HG03159 (cell line): ENCODE measurements around the gene NOS1AP.
A peak's percentile ranks its signal among the peaks of the same experiment; 100 is the strongest.
"Not testable (repeated sequence)": the region's sequence is repeated elsewhere in the genome, so short reads cannot be mapped to it uniquely, and the experiment has no call there.

ENCODE experiments used
- ATAC-seq: cut with Tn5 transposase; IDR thresholded peaks from one replicate; pipeline ENCODE4 v1.9.1; 2021; ENCODE audit warnings: mild to moderate bottlenecking, moderate library complexity; ENCODE audit not compliant: unreplicated experiment

NOS1AP gene

DNA sequence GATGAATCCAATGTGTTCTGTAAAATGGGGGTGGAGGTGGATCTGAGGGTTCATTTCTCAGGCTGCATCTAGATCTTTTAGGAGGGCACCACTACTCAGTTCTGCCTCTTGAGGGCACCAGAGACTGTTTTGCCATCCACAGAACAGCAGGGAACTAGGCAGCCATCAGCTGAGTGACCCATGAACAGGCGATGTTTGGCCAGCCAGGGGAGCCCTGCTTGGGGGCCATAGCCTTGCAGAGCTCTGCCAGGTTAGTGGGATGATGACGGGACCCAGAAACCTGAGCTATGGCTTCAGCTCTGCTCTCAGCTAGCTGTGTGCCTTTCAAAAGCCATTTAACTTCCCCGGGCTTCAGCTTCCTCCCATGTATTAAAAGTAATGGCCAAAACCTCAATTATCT, 13.4 kb upstream of the NOS1AP start:
- peak; percentile 74 for ATAC-seq

DNA sequence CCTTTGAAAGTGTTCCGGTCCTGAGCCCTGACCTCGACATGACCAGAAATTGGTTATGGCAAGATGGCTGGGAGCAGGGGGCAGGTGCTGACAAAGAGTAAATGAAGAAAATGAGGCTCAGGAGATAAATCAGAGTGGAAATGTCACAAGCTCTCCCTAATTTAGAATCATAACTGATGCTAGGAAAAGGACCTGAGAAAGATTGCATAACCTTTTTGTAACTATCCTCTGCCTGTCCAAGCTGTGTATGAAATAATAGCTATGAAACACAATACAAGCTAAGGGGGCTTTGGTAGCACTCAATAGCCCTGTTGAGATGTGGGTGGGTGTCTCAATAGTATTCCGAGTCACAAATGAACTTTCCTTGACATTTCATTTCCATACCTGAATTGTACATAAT, 12.9 kb upstream of the NOS1AP start:
- no peak for ATAC-seq

DNA sequence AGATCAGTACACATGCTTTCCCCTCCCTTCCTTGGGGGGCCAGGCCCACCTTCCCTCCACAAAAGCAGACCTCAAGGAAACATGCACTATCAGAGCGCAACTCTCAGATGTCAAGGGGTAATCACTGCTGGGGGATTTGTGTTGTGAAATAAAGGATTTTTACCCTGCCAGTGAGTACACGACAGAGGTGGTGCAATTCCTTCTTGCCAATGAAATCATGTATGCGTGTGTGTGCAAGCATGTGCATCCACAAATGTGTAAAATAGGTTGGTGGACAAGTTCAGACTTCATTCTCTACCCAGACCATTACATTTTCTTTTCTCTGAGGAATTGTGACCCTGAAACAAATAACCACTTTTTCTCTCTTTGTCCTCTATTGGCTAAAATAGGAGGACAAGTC, 9.8 kb upstream of the NOS1AP start:
- no peak for ATAC-seq

DNA sequence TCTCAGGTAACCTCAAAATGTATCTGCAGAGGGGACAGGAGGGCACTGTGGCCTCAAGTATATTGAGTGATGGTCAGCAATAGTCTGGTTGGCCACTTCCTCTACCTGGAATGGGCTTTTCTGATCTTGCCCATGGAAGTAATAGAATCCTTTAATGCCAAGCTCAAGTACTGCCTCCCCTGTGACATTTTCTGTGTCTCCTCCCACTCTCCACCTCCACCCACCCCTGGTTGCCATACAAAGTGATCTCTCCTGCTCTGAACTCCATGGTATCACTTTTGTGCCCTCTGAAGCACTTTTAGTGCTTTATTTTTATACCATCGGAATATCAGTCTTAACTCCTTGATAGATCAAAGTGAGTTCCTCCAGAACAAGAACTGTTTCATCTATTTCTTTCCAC, 9.2 kb upstream of the NOS1AP start:
- ATAC-seq, result no peak

DNA sequence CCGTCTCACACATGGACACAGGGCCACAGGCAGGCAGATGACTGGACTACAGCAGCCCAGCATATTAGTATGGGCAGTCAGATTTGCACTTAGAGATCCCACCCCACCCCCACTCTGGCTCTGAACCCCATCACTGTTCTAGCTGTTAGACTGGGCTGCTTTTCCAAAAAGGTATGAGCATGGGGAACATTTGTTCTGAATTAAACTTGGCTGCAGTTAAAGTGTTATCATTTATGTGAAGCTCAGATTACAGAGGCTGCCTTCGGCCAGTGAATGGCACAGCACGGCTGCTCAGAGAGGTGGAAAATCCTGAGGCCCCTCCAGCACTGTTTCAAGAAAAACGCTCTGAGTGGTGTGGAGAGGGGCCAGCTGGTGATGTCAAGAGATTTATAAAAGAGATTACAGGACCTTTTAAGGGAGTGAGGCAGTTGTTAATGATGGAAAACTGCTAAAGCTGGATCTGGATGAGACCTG, 6.9 kb upstream of the NOS1AP start:
- ATAC-seq, result no peak

DNA sequence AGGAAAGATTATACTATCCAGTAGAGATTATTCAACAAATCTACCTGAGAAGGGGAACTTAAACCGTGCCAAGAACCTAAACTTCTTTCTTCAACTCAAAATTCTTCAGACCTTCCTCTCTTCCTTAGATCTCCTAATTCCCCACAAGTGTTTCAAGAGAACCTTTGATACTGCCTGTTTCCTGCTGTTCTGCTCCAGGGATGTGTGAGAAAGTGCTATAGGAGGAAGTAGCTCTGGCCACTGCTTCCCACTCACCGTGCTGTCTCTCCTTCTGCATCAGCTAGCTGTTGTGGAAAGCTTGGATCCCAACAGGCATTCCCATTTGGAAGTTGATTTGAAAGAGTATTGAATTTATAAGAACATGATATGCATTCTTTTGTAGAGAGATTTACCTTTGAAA, 4.5 kb upstream of the NOS1AP start:
- no peak for ATAC-seq

DNA sequence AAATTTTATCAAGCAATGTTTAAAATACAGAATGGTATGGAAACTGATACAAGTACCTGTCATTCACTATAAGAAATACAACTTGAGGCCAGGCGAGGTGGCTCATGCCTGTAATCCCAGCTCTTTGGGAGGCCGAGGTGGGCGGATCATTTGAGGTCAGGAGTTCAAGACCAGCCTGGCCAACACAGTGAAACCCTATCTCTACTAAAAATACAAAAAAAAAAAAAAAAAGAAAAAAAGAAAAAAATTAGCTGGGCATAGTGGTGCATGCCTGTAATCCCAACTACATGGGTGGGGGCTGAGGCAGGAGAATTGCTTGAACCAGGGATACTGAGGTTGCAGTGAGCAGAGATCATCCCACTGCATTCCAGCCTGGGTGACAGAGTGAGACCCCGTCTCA, 2.7 kb upstream of the NOS1AP start:
- ATAC-seq, result not testable (repeated sequence)

DNA sequence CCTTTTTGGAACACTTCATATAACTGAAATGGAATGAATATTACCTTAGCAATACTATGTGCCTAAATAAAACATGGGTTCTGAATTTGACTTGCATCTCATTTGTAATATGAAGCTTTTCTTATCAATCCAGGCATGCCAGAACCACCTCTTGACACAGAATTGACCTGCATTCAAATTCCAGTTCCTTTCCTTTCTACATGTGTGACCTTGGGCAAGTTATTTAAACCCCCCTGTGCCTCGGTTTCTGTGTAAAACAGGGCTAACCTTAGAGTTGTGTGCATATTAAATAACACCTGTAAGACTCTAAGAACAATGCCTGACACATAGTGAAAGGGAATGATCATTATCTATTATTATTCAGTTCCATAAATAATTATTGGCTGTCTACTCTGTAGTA, 2.0 kb upstream of the NOS1AP start:
- ATAC-seq, result no peak

DNA sequence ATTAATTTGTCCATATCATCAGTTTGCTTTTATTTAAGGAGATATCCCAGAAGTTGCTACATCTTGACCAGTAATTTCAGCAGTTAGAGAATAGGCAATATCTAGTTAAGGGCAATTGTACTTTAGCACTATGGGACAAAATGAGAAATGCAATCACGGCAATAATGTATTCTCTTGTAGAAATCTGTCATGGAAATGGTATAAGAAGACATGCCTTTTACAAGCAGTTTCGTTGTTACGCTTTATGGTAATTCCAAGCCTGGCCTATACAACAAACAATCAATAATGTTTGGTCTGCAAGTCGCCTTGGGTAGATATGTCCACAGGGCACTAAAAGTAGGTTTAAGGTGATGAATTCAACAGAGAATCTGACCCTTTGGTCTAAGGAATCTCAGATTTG, 1.2 kb upstream of the NOS1AP start:
- ATAC-seq, result no peak

DNA sequence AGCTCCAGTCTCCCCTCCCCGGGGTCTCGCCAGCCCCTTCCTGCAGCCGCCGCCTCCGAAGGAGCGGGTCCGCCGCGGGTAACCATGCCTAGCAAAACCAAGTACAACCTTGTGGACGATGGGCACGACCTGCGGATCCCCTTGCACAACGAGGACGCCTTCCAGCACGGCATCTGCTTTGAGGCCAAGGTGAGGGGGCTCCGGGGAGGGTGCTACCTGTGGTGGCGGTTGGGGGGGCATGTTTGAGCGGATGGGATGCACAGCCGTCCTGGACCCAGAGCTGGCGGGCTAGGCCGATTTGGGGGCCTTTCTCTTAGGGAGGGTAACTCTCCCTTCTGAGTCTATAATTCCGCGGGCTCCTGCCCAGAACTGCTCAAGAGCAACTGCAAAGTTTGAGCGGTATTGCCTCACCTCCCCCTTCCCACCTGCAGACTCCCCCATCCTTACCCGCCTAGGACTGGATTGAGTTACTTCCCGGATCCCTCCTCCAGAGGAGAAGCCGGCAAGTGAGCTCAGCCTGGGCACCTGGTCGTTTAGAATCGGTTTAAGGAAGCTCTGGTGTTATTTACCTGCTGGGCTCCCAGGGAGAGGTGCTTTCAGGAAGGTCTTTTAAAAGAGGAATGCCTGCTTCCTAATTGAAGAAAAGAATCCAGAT, 730 bp downstream of the NOS1AP start:
- no peak for ATAC-seq

DNA sequence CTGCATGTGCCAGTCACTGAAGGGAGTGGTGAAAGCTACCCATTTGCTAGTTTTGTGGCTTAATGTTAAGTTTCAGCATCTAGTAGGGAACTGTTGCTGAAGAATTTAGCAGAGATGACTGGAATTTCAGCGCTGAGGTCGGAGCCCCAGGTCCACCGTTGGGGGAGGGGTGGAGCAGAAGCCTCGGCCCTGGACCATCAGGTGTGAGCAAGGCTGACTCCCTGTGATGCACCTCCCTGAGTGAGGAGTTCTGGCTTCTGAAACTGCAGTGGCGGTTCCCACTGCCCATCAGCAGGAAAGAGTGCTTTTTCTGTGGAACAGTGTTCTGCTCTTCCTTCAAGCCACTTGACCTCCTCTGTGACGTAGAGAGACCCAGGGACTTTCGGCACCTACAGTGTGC, 1.3 kb downstream of the NOS1AP start:
- no peak for ATAC-seq

DNA sequence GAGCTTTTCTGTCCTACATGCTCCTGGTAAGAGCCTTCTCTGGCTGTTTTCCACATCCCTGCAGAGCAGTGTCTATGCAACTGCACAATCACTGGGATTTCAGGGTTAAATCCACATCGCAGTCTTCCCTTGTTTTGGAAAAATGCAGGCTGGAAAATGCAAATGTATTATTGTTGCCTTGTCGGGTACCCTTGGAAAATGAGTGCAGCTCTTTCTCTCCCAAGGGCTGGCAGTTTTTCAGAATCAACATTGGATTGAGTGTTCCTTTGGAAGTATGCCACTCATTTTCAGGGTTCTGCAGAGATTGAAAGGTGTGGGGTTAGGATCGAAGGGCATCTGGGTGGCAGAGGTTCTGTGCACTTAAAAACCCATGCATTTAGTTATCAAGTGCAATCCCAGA, 3.2 kb downstream of the NOS1AP start:
- ATAC-seq, result no peak

DNA sequence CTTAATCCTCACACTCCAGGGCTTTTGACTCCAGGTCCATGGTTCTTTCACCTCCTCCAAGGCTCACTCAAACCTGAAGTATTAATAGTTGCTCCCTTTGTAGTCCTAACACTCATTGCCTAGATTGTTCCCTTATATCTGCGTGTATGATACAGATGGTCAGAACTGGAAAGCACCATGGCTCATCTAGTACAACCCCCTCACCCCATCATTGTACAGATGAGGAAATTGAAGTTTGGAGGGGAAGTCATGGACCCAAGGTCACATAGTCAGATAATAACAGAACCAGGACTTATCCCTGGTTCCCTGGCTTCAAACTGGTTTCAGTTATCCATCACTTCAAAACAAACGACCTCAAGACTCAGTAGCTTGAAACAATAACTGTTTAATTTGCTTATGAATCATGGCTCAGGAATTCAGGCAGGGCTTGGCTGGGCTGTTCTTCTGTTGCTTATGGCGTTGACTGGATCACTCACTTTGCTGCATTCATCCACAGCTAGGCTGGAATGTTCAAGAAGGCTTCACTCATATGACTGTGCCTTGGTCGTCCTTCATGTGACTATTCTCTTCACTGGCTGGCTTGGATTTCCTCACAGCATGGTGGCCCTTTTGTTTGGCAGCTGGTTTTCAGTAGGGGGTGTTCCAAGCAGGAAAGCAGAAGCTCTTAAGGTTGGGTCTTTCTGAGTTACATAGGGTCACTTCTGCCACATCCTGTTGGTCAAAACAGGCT, 5.0 kb downstream of the NOS1AP start:
- ATAC-seq, result no peak

DNA sequence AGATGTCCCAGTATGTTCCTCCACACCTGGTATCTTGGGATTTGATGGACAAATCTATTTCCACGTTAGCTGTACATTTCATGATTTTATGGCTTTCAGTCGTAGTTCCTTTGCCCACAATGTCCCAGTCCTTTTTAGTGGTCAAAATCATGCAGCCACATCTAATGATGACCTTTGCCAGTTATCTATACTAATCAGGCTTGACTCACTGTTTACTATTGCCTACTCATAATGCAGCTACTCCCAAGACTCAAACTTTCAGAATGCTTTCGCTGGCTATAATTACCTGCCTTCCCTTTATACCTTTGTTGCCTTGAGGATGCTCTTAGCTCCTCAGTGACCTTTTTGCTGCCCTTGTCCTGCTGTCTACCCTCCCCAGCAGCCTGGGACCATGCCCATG, 6.4 kb downstream of the NOS1AP start:
- no peak for ATAC-seq

DNA sequence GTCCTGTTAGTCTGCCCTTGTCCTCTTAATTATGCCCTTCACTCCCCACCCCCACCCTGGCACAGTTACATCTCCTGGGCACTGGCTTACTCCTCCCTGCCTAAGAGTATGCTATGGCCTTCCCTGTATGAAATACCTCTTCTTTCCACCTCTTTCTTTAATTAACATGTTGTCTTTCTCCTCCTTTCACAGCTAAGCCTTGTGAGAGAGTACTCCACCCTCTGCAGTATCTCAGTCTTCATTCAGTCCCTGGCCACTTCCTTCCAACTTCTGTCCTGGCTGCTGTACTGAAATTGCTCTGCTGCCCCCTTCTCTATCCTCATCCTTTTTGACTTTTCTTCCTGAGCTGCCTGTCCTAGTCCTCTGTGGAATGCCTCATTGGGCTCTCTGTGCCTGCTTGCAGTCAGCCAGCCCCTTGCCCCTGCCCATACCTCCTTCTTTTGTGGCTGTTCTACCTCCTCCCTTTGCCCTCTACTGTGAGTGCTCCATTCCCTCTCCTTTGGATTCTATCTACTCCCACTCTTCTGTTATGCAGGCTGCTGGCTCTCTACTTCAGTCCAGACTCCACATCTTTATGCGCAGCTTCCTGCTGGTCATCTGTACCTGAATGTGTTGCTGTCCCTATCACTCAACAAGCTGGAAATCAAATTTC, 8.3 kb downstream of the NOS1AP start:
- no peak for ATAC-seq

DNA sequence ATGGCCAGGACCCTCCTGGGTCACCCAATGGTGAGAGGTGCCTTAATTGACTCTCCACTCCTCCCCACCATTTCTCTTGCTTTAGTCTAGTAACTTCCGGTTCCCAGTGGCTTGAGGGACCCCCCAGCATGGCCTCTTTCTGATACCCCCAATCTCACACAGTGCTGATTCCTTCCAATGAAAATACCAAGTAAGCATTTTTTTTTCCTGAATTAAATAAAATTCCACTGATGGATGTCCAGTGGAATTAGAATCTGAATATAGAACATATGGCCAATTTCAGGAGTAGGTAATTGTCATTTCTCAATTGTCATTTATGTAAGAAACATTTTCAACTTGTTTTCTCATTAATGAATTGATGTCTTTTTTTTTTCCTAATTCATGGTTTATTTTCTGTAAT, 9.5 kb downstream of the NOS1AP start:
- ATAC-seq, result no peak

DNA sequence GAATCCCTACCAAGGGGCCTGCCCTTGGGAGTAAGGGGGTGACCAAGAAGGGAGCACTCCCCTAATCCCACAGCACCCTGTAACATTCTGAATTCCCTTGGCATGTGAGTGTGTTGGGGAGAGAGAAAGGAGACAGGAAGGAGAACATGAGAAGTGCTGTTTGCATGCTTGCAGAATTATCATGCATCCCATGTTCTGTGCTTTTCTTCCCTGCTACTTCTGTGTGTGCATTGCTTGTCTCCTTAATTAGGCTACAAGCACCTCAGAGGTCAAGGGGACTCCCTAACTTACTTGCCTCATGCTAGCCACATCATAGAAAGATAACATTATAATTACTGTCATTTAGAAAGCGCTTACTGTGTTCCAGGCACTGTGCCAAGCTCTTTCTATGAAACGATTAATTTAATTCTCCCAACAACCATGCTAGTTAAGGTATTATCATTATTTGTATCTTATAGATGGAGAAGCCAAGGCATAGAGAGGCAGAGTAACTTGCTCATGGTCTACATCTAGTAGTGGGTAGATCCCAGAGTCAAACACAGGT, 11.1 kb downstream of the NOS1AP start:
- ATAC-seq, result no peak

DNA sequence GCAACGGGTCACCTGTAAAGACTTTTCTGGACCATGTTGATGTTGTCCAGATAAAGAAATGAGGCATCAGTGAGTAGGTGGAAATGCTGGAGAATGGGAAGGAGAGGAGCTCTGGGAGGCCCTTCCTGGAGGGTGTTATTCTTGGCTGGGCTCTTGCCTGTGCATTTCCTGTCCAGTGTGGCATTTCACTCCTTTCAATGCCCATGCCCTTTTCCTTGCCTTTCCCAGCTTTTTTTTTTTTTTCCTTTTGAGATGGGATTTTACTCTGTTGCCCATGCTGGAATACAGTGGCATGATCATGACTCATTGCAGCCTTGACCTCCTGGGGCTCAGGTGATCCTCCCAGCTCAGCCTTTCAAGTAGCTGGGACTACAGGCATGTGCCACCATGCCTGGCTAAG, 11.8 kb downstream of the NOS1AP start:
- ATAC-seq, result no peak

DNA sequence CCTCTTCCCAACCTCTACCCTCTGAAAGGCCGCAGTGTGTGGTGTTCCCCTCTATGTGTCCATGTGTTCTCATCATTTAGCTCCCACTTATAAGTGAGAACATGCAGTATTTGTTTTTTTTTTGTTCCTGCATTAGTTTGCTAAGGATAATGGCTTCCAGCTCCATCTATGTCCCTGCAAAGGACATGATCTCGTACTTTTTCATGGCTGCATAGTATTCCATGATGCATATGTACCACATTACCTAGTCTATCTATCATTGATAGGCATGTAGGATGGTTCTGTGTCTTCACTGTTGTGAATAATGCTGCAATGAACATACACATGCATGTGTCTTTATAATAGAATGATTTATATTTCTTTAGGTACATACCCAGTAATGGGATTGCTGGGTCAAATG, 12.6 kb downstream of the NOS1AP start:
- not testable (repeated sequence) for ATAC-seq

DNA sequence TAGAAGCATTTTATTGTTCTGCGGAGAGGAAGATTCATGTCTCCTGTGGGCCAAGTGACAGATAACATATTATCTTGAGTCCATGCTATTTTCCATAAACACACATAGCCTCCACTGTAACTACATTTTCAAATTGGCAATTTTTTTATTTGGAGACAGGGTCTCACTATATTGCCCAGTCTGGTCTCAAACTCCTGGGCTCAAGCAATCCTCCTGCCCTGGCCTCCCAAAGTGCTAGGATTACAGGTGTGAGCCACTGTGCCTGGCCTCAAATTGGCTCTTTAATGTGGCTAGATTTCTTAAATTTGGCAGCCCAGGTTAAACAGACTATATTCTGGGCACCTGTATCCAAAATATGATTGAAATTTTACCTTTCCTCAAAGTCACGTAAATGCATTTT, 13.8 kb downstream of the NOS1AP start:
- ATAC-seq, result no peak

DNA sequence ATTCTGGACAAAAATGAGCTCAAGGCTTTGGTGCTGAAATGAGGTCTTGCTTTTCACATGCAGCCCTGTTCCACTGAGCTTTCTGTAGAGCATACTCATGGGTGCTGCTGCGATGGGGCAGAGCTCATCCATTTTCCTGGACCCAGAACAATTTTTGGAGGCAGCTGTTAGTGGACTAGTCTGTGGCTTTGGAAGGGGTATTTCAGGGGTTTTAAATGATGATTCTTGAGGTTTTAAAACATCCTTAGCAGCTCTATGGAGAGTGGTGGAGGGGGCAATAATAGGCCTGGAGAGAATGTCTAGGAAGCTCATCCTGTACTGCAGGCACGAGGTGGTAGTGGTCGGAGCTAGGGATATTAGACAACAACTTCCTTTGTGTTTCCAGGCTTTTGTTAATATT, 16.5 kb downstream of the NOS1AP start:
- ATAC-seq, result no peak

DNA sequence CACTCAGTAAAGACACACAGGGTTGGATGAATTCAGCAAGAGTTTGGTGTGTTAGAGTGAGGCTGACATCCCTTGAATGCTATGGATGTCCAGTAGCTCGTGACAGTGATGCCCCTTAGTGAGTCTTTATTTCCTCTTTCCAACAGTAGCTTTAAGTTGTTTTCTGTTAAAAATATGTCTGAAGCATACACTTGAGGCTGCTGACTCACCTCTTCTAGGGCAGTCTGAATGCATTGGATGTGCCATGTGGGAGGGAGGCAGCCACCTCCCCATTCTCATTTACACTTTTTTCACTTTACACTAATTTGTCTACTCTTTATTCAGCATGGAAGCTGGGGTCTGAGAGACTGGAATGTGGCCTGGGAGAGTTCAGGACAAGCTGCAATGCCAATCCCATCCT, 17.6 kb downstream of the NOS1AP start:
- ATAC-seq, result no peak
